Astrocyte of the cerebellum (primary cell): ENCODE measurements around the gene KATNAL1.

Source experiments
- DNase-seq: peaks from one replicate; pipeline ENCODE4 v3.0.0-alpha.2; 2011; ENCODE audit warnings: low read depth
- H3K4me3 ChIP-seq: 2 replicates; pipeline ENCODE4 v1.5.1; 2011; ENCODE audit warnings: mild to moderate bottlenecking, low read depth, low read length, moderate library complexity
- CTCF ChIP-seq: IDR thresholded peaks from 2 replicates; pipeline ENCODE4 v1.5.1; 2012; ENCODE audit warnings: low read length, low read depth, moderate library complexity, mild to moderate bottlenecking; ENCODE audit errors: missing control alignments
- in situ Hi-C: cut with HindIII; loops from 2 replicates; pipeline ENCODE4 v1.10.0; 2017; ENCODE audit warnings: low sequenced_read_pairs

Gene KATNAL1

GRCh38 chr13:30163441-30163840, 143.9 kb downstream of the KATNAL1 start:
- no peak for DNase-seq
- in situ Hi-C loops, result no loop called here
- no peak overlapping the region for H3K4me3 ChIP-seq
- TF ChIP-seq CTCF, result no peak

GRCh38 chr13:30159446-30159839, 147.9 kb downstream of the KATNAL1 start:
- in situ Hi-C loops, result no loop called here
- H3K4me3 ChIP-seq, result no peak overlapping the region
- DNase-seq, result peak; percentile 82
- TF ChIP-seq CTCF, result no peak

GRCh38 chr13:30158774-30159445, 148.4 kb downstream of the KATNAL1 start:
- H3K4me3 ChIP-seq, result no peak overlapping the region
- in situ Hi-C loops, result no loop called here
- TF ChIP-seq CTCF, result peak; percentile 75
- peak; percentile 92 for DNase-seq

- H3K4me3 ChIP-seq, result no peak overlapping the region
- DNase-seq, result no peak
- in situ Hi-C loops, result no loop called here
- TF ChIP-seq CTCF, result no peak
Observed at GRCh38 chr13:30157616-30157993, 149.7 kb downstream of the KATNAL1 start.

- in situ Hi-C loops, result no loop called here
- no peak for TF ChIP-seq CTCF
- H3K4me3 ChIP-seq, result no peak overlapping the region
- no peak for DNase-seq
Observed at GRCh38 chr13:30156826-30157615, 150.3 kb downstream of the KATNAL1 start.

GRCh38 chr13:30156270-30156669, 151.1 kb downstream of the KATNAL1 start:
- no peak for TF ChIP-seq CTCF
- no peak for DNase-seq
- H3K4me3 ChIP-seq, result no peak overlapping the region
- in situ Hi-C loops, result no loop called here
